NCI-H2081 (cell line): ENCODE results near the gene RAB40C.

Experiments used
- DNase-seq, 2 experiments: peaks; one replicate each; lab custom pipeline; 2025; lab: John Stamatoyannopoulos, UW

RAB40C gene

DNA sequence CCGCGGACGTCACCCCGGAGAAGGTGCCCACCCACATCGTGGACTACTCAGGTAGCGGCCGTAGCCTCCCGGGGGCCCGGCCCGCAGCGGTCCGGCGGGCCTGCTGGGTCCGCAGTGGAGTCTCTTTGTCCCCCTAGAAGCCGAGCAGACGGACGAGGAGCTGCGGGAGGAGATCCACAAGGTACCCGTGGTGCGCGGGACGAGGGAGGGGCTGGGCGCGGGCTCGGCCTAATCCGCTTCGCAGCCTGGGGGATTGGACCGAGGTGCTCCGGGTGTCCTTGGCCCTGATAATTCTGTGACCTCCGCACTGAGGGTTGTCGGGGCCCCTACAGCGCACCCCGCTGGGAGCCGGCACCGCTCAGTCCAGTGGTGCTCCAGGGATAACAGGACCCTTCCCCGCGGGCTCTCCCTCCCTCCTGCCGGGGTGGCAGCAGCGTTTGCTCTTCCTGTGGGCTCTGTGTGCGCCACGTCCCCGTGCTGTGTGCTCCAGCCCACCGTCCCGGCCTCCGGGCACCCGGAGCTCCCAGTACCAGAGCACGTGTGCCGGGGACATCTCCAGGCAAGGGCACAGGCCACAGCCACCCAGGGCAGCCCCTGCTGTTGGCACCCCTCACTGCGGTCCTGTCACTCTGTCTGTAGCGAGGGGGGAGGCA, 78.8 kb downstream of the RAB40C start:
- no peak for DNase-seq

DNA sequence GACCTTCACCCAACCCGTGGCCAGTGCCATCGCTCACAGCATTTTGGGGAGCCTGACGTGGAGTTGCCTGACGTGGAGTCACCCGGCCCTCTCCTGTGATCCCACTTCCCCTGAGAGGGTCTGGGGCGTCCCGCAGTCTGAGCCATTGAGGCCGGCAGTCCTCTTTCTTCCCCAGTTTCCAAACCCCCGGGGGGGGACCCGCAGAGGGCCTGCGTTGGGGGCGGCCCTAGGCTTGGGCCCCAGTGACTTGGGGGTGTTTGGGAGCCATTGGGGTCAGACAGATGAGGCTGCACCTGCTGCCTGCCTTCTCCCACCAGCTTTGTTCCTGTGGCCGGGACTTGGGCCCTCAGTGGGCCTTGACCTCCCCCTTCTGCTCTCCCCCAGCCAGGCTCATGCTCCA, 79.8 kb downstream of the RAB40C start:
- no peak for DNase-seq

DNA sequence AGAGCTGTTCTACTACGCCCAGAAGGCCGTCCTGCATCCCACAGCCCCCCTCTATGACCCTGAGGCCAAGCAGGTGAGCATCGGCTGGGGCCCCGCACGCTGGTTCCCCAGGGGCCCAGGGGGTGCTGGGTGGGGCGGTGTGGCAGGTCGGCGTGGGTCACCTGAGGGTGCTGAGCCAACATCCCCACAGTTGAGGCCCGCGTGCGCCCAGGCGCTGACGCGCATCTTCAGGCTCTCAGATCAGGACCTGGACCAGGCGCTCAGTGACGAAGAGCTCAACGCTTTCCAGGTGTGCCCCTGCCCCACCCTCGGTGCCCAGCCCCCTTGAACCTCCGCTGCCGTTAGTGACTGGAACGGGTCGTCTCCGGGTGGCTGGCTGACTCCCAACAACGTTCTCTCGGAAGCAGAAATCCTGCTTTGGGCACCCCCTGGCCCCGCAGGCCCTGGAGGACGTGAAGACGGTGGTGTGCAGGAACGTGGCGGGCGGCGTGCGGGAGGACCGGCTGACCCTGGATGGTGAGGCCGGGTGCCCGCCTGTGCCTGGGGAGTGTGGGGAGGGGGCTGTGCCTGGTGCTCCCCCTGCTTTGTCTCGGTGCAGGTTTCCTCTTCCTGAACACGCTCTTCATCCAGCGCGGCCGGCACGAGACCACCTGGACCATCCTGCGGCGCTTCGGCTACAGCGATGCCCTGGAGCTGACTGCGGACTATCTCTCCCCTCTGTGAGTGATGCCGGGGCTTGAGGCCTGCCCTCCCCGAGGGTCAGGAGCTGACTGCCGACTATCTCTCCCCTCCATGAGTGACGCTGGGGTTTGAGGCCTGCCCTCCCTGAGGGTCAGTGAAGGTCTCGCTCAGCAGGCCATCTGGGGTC, 80.9 kb downstream of the RAB40C start:
- no peak for DNase-seq

DNA sequence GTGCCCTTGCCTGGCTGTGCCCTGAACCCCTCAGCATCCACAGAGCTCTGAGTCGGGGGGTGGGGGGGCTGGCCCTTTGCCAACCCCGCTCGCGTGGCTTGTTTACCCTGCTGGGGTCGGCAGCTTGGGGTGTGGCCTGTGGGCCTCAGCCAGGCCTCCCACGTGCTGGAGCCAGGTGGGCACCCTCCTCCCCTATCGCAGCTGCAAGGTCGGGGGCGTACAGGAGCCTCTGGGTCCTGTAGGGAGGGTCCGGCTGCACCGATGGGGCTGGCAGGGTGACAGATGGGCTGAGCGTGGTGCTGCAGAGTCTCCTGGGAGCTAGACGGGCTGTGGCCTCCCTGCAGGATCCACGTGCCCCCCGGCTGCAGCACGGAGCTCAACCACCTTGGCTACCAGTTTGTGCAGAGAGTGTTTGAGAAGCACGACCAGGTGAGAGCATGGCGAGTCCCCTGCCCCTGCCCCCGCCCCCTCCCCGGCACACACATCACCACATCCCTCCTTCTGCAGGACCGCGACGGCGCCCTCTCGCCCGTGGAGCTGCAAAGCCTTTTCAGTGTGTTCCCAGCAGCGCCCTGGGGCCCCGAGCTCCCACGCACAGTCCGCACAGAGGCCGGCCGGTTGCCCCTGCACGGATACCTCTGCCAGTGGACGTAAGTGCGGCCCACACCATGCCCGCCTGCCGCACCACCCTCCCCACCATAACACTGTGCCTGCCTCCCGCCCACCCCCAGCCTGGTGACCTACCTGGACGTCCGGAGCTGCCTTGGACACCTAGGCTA, 81.7 kb downstream of the RAB40C start:
- DNase-seq = no peak

DNA sequence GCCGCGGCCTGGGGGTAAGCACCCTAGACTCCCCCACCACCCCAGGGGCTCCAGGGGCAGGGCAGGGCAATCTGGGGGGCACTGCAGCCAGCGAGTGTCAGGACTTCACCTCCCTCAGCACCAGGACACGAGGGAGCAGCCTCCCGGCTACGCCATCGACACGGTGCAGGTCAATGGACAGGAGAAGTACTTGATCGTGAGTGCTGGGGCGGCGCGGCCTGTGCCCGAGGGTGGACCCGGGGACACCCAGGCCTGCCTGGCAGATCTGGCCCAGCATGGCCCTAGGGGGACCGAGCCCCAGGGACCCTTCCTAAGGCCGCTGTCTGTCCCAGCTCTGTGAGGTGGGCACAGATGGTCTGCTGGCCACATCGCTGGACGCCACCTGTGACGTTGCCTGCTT, 82.5 kb downstream of the RAB40C start:
- DNase-seq = no peak

DNA sequence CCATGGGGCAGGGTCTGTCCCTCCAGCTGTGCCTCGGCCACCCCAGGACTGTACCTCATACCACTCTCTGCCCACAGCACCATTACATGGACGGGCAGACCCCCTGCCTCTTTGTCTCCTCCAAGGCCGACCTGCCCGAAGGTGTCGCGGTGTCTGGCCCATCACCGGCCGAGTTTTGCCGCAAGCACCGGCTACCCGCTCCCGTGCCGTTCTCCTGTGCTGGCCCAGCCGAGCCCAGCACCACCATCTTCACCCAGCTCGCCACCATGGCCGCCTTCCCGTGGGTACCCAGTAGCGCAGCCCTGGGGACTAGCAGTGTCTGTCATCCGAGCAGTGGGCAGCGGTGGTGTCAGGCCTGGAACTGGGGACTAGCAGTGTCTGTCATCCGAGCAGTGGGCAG, 83.0 kb downstream of the RAB40C start:
- DNase-seq = no peak

DNA sequence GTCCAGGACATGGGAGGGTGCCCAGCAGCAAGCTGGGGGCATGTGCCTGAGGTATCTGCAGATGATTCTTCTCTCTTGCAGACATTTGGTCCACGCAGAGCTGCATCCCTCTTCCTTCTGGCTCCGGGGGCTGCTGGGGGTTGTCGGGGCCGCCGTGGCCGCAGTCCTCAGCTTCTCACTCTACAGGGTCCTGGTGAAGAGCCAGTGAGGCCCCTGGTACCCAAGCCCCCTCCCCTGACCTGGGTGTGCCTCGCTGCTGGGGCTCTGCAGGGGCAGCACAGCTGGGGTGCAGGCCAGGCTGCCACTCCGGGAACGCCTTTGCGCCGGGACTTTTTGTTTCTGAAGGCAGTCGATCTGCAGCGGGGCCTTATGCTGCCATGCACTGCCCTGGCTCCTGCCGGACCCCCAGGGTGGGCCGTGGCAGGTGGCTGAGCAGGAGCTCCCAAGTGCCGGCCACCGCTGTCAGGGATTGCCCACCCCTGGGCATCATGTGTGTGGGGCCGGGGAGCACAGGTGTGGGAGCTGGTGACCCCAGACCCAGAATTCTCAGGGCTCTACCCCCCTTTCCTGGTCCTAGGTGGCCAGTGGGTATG, 83.6 kb downstream of the RAB40C start:
- no peak for DNase-seq

DNA sequence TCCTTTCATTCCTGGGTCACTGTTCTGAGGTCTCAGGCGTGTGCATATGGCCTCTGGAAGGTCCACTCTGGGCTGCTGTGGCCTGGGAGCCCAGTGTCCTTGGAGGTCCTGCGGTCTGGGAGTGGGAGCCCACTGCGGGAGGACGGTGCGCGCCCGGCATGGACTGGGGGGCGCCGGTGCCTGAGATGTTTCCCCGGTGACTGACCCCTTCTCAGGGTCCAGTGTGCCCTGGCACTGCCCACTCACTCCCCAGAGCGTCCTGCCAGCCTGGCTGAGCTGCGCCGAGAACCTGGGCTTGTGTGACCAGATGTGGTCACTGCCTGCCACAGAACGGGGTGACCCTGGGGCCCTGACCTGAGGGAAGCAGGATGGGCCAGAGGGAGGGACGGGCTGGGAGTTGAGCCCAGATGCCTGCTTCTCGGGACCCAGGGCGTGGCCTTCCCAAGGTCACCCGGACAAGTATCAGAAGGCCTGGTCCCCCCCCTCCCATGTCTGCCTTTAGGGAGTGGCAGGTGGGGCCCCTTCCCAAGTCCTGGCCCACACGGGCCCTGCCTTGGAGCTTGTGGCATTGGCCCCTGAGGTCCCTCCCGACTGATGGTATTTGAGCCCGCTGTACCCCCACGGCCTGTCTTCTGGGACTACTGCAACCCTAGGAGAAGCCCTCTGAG, 84.5 kb downstream of the RAB40C start:
- DNase-seq = no peak

DNA sequence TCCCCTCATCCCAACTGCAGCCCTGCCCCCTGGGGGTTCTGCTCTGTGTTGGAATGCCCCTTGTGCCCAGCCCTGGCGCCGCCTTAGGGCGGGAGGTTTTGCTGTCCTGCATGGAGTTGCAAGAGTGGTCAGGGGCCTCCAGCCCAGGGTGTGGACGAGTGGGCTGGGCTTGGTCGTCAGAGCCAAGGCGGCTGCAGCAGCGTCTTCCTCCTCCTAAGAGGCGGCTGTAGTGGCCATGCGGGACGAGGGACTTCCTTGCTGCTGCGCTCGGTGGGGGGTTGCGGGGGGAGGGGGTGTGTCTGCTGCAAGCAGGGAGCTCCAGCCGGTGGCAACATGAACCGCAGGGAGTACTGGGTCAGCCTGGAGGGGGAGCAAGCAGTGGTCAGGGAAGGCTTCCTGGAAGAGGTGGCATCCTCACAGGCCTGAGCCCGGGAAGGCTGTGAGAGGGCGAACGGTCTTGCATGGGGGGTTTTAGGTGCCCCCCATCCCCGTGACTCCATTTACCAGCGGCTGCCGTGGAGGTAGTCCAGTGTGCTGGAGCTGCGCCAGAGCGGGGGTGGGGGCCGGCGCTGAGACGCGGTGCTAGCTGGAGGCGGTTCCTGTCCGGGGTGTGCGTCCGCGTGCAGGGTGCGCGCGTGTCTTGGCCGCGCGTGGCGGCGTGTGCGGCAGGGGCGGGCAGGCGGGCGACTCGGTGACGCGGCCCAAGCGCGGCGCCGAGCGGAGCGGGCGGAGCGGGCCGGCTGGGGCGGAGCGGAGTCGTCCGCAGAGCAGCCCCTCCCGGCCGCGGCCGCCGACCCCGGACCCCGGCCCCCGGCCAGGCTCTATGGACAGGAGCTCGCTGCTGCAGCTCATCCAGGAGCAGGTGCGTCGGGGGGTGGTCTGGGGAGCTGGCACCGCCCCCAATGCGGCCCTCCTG, 85.4 kb downstream of the RAB40C start, which contains the start of gene RHBDL1:
Gene RHBDL1, plus strand, starts transcription at position 704 of the 916 bp plus-strand sequence. Its CDS starts 120 bp downstream, at position 824.
- no peak for DNase-seq

DNA sequence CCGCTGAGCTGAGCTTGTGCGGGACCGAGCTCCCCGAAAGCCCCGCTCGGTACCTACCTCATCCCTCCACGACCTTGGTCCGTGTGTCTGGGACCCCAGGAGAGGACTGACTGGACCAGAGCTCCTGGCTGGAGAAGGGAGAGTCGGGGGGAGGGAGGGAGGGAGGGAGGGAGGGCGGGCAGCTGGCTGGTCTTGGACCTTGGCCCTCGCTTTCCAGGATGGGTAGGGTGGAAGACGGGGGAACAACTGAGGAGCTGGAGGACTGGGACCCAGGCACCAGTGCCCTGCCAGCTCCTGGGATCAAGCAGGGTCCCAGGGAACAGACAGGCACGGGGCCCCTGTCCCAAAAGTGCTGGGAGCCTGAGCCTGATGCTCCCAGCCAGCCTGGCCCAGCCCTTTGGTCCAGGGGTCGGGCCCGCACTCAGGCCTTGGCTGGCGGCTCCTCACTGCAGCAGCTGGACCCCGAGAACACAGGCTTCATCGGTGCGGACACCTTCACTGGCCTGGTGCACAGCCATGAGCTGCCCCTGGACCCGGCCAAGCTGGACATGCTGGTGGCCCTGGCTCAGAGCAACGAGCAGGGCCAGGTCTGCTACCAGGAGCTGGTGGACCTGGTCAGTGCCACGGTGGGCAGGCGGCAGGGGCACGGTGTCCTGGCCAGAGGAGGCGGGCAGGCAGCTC, 86.2 kb downstream of the RAB40C start:
- no peak for DNase-seq

DNA sequence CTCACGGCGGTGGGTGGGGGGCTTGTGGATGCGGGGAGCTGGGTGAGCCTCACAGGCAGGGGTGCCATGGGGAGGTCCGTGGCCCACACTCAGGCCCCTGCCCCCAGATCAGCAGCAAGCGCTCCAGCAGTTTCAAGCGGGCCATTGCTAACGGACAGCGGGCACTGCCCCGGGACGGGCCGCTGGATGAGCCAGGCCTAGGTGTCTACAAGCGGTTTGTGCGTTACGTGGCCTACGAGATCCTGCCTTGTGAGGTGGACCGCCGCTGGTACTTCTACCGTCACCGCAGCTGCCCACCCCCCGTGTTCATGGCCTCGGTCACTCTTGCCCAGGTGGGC, 86.7 kb downstream of the RAB40C start:
- no peak for DNase-seq

DNA sequence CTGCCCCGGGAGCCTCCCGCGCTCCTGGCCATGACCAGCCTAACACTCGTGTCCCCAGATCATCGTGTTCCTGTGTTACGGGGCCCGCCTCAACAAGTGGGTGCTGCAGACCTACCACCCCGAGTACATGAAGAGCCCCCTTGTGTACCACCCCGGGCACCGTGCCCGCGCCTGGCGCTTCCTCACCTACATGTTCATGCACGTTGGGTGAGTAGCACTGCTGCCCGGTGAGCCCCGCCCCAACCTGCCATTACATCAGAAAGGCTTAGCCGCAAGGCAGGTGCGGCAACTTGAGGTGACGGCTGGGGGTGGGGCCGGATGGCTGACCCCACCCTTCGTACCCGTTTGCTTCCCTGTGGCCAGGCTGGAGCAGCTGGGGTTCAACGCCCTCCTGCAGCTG, 87.0 kb downstream of the RAB40C start:
- peak; percentile 38 to 65 for DNase-seq

DNA sequence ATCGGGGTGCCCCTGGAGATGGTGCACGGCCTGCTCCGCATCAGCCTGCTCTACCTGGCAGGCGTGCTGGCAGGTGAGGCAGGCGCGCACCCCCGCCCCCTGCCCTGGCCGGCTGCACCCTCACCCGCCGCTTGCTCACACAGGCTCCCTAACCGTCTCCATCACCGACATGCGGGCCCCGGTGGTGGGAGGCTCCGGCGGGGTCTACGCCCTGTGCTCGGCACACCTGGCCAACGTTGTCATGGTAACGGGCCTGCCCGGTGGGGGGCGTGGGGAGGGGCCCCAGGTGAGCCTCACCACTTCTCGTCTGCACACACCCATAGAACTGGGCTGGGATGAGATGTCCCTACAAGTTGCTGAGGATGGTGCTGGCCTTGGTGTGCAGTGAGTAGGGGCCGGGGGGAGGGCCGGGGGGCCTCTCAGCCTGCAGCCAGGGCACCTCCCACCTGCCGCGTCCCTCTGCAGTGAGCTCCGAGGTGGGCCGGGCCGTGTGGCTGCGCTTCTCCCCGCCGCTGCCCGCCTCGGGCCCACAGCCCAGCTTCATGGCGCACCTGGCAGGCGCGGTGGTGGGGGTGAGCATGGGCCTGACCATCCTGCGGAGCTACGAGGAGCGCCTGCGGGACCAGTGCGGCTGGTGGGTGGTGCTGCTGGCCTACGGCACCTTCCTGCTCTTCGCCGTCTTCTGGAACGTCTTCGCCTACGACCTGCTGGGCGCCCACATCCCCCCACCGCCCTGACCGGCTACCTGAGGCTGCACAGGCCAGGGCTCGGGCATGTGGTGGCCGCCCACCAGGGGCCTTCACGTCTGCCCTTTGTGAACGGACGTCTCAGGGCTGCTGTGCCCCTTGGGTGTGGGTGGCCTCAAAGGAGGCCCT, 87.7 kb downstream of the RAB40C start:
- DNase-seq = peak; percentile 27 to 54

DNA sequence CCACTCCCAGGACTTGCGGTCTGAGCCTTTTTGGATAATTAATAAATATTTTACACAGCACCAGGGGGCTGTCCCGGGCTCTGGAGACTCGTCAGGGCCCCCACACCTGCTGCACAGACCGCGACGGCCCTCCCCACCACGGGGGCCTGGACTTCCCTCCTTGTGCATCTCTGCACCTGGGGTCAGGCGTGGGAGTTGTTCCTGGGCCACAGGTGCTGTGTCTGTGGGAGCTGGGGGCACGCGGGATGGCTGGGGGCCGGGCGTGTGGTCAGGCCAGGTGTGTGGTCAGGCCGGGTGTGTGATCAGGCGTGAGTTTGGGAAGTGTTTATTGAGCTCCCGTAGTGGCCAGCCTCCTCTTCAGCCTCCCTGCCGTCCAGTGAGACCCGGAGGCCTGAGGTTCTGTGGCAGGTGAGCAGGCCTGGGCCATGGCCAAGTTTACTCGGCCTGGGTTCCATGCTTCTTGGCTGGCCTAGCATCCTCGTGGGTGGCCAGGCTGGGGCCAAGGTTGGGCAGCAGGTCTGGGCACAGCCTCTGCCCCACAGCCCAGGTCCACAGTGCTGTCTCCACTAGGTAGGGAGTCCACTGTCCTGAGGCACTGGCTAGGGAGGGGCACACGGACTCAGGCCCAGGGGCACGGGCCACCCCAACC, 88.5 kb downstream of the RAB40C start:
- DNase-seq = no peak
